ENCODE measurements around the gene TBC1D23.
"Not testable (repeated sequence)": the region's sequence is repeated elsewhere in the genome, so short reads cannot be mapped to it uniquely, and the experiment has no call there.

Gene TBC1D23

GRCh38 chr3:100299016-100299415, 38.2 kb downstream of the TBC1D23 start:
- no peak for DNase-seq (ENCODE audit: low read depth)

GRCh38 chr3:100306695-100307094, 45.9 kb downstream of the TBC1D23 start:
- no peak for DNase-seq (ENCODE audit: low read depth)

- no peak for DNase-seq (ENCODE audit: low read depth)
Measured at GRCh38 chr3:100310355-100310965, 49.7 kb downstream of the TBC1D23 start.

- DNase-seq (ENCODE audit: low read depth) = no peak
Measured at GRCh38 chr3:100311011-100311410, 50.2 kb downstream of the TBC1D23 start.

- peak; percentile 30 for DNase-seq (ENCODE audit: low read depth)
Measured at GRCh38 chr3:100316641-100317069, 55.9 kb downstream of the TBC1D23 start.

GRCh38 chr3:100317912-100318311, 57.1 kb downstream of the TBC1D23 start:
- DNase-seq (ENCODE audit: low read depth) = no peak

- DNase-seq (ENCODE audit: low read depth) = no peak
Measured at GRCh38 chr3:100319951-100320350, 59.2 kb downstream of the TBC1D23 start.

- DNase-seq (ENCODE audit: low read depth) = no peak
Measured at GRCh38 chr3:100324044-100324443, 63.3 kb downstream of the TBC1D23 start.

- DNase-seq (ENCODE audit: low read depth) = no peak
Measured at GRCh38 chr3:100325827-100326226, 65.0 kb downstream of the TBC1D23 start.

GRCh38 chr3:100327377-100327776, 66.6 kb downstream of the TBC1D23 start:
- not testable (repeated sequence) for DNase-seq (ENCODE audit: low read depth)

- no peak for DNase-seq (ENCODE audit: low read depth)
Measured at GRCh38 chr3:100329800-100330489, 69.2 kb downstream of the TBC1D23 start.

GRCh38 chr3:100330651-100331050, 69.9 kb downstream of the TBC1D23 start:
- no peak for DNase-seq (ENCODE audit: low read depth)

GRCh38 chr3:100331660-100332059, 70.9 kb downstream of the TBC1D23 start:
- DNase-seq (ENCODE audit: low read depth) = no peak

GRCh38 chr3:100333051-100333450, 72.3 kb downstream of the TBC1D23 start:
- DNase-seq (ENCODE audit: low read depth) = no peak

GRCh38 chr3:100333970-100334487, 73.2 kb downstream of the TBC1D23 start:
- DNase-seq (ENCODE audit: low read depth) = no peak

- DNase-seq (ENCODE audit: low read depth) = no peak
Measured at GRCh38 chr3:100334488-100335351, 73.9 kb downstream of the TBC1D23 start, which contains the start of gene NIT2. TSS of gene NIT2 (plus strand) at chr3:100334757. CDS start at chr3:100334792, 35 bp downstream.

- no peak for DNase-seq (ENCODE audit: low read depth)
Measured at GRCh38 chr3:100335434-100335833, 74.6 kb downstream of the TBC1D23 start.

- not testable (repeated sequence) for DNase-seq (ENCODE audit: low read depth)
Measured at GRCh38 chr3:100336229-100336628, 75.4 kb downstream of the TBC1D23 start.

GRCh38 chr3:100338911-100339310, 78.1 kb downstream of the TBC1D23 start:
- DNase-seq (ENCODE audit: low read depth) = no peak

GRCh38 chr3:100339786-100340185, 79.0 kb downstream of the TBC1D23 start:
- DNase-seq (ENCODE audit: low read depth) = no peak

- DNase-seq (ENCODE audit: low read depth) = no peak
Measured at GRCh38 chr3:100340527-100340926, 79.7 kb downstream of the TBC1D23 start.

GRCh38 chr3:100348727-100349126, 87.9 kb downstream of the TBC1D23 start:
- DNase-seq (ENCODE audit: low read depth) = no peak
